ENCODE data around the gene ANKS1B. TPM values are rescaled to one million over a fixed set of nuclear protein-coding genes. Genes with fewer than 3 reads are reported as not detected.

Gene ANKS1B
- total and polyA plus RNA-seq, 2 of the 4 experiments (the other 2 are of a cell fraction) = 0.17 to 0.18 TPM

DNA sequence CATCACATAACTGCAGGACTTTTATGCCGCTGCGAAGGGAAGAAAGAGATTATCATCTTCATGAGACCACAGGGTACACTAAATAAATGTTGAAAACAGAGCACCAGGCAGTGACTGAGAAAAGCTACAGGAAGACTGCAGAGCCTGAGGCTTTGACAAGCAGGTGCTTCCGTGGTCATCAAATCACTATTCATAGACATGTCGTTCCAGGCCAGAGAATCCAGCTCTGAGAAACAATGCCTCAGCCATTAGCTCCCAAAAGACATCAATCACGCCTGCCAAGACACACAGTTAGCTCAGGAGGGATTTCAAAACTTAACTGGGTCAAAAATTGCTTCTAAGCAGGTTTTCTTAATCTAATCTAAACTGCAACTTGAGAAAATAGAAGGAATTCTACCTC lies 384.3 kb downstream of the ANKS1B start:
- Histone ChIP-seq H3K27me3 (ENCODE audit: control insufficient read depth, insufficient read depth, low read length) (no peaks in the 10 kb centered on the region), H3K4me3 (ENCODE audit: insufficient read depth, low read depth, low read length) (no peak overlapping the region), H3K27ac (ENCODE audit: insufficient read depth, low read length) (no peak overlapping the region), H4K8ac (ENCODE audit: low read depth in 2 of 2, low read length in 2 of 2) (no peak overlapping the region), H3K4me2 (ENCODE audit: low read depth, low read length) (no peak overlapping the region), H3K79me1 (ENCODE audit: low read depth in 1 of 2, low read length in 2 of 2) (no peaks in the 10 kb centered on the region), H3K23ac (ENCODE audit: low read depth, low read length) (no peak overlapping the region), H3K9ac (ENCODE audit: low read depth, low read length) (no peak overlapping the region), H4K91ac (ENCODE audit: insufficient read depth, low read depth, low read length) (no peak overlapping the region), H4K5ac (ENCODE audit: low read depth, low read length) (no peak overlapping the region), H2BK5ac (ENCODE audit: low read depth, low read length, poor library complexity, severe bottlenecking) (no peak overlapping the region), H3K4ac (ENCODE audit: low read depth, low read length) (no peak overlapping the region), H2BK120ac (ENCODE audit: low read depth, low read length) (no peak overlapping the region), H3K14ac (replicated peaks; ENCODE audit: low read depth, low read length) (no peak overlapping the region), H2AFZ (replicated peaks; ENCODE audit: low read length, poor library complexity) (no peak overlapping the region), H3K4me1 (ENCODE audit: control insufficient read depth, insufficient read depth, low read length) (no peaks in the 10 kb centered on the region), H3K56ac (ENCODE audit: extremely low read depth, insufficient read depth, low read length) (no peak overlapping the region), H2BK15ac (ENCODE audit: low read depth, low read length) (no peak overlapping the region), H3K9me3 (ENCODE audit: control insufficient read depth, insufficient read depth, low read length) (peaks cover 6% of the 10 kb centered on the region), H2AK5ac (ENCODE audit: low read depth, low read length) (no peak overlapping the region), H2BK20ac (ENCODE audit: low read depth, low read length) (no peak overlapping the region), H3K36me3 (ENCODE audit: control insufficient read depth, insufficient read depth, low read length) (no peaks in the 10 kb centered on the region), H2AK9ac (replicated peaks; ENCODE audit: low read depth, low read length, poor library complexity) (no peak overlapping the region), H3K9me1 (ENCODE audit: insufficient read depth, low read length) (no peaks in the 10 kb centered on the region), H3K18ac (ENCODE audit: low read depth, low read length) (no peak overlapping the region), H4K20me1 (ENCODE audit: insufficient read depth, low read length) (no peaks in the 10 kb centered on the region)
- TF ChIP-seq, protein P1, sequence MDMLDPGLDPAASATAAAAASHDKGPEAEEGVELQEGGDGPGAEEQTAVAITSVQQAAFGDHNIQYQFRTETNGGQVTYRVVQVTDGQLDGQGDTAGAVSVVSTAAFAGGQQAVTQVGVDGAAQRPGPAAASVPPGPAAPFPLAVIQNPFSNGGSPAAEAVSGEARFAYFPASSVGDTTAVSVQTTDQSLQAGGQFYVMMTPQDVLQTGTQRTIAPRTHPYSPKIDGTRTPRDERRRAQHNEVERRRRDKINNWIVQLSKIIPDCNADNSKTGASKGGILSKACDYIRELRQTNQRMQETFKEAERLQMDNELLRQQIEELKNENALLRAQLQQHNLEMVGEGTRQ (IDR thresholded peaks at IDR 0.05; ENCODE audit: low read depth, low read length) = no peak
- TF ChIP-seq CHD1 (IDR thresholded peaks at IDR 0.05; ENCODE audit: low read depth, low read length) = no peak
- TF ChIP-seq FOS (IDR thresholded peaks at IDR 0.05; ENCODE audit: low read depth, low read length) = no peak
- TF ChIP-seq, protein P2, sequence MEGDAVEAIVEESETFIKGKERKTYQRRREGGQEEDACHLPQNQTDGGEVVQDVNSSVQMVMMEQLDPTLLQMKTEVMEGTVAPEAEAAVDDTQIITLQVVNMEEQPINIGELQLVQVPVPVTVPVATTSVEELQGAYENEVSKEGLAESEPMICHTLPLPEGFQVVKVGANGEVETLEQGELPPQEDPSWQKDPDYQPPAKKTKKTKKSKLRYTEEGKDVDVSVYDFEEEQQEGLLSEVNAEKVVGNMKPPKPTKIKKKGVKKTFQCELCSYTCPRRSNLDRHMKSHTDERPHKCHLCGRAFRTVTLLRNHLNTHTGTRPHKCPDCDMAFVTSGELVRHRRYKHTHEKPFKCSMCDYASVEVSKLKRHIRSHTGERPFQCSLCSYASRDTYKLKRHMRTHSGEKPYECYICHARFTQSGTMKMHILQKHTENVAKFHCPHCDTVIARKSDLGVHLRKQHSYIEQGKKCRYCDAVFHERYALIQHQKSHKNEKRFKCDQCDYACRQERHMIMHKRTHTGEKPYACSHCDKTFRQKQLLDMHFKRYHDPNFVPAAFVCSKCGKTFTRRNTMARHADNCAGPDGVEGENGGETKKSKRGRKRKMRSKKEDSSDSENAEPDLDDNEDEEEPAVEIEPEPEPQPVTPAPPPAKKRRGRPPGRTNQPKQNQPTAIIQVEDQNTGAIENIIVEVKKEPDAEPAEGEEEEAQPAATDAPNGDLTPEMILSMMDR (conservative IDR thresholded peaks at IDR 0.05; ENCODE audit: low read depth, low read length) = no peak
- TF ChIP-seq RAD21 (IDR thresholded peaks at IDR 0.05; ENCODE audit: low read length) = no peak
- no peak for TF ChIP-seq MAFK (IDR thresholded peaks at IDR 0.05; ENCODE audit: low read depth, low read length)
- TF ChIP-seq NFE2L2 (IDR thresholded peaks at IDR 0.05; ENCODE audit: low read depth, low read length) = no peak
- TF ChIP-seq MAZ (IDR thresholded peaks at IDR 0.05; ENCODE audit: borderline replicate concordance, low read depth, low read length) = no peak
- TF ChIP-seq POLR2A (IDR thresholded peaks at IDR 0.05; ENCODE audit: low read depth, low read length) = no peak
- TF ChIP-seq, protein P3, sequence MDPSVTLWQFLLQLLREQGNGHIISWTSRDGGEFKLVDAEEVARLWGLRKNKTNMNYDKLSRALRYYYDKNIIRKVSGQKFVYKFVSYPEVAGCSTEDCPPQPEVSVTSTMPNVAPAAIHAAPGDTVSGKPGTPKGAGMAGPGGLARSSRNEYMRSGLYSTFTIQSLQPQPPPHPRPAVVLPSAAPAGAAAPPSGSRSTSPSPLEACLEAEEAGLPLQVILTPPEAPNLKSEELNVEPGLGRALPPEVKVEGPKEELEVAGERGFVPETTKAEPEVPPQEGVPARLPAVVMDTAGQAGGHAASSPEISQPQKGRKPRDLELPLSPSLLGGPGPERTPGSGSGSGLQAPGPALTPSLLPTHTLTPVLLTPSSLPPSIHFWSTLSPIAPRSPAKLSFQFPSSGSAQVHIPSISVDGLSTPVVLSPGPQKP (IDR thresholded peaks at IDR 0.05; ENCODE audit: borderline replicate concordance, low read depth, low read length) = no peak
- no peak for TF ChIP-seq BHLHE40 (IDR thresholded peaks at IDR 0.05; ENCODE audit: low read depth, low read length)
- TF ChIP-seq SMC3 (IDR thresholded peaks at IDR 0.05; ENCODE audit: low read depth, low read length) = no peak
- no peak for TF ChIP-seq CEBPB (IDR thresholded peaks at IDR 0.05; ENCODE audit: low read depth, low read length)
- TF ChIP-seq RCOR1 (IDR thresholded peaks at IDR 0.05; ENCODE audit: insufficient replicate concordance, low read length) = no peak
- TF ChIP-seq MXI1 (IDR thresholded peaks at IDR 0.05; ENCODE audit: borderline replicate concordance, low read depth, low read length) = no peak
- no peak for TF ChIP-seq RFX5 (IDR thresholded peaks at IDR 0.05; ENCODE audit: low read depth, low read length)
- no TSS peak for BruUV-seq (replicated peaks)
- CTCF ChIA-PET = interaction anchor here (1.8 kb wide), 1 partner anchor 12 kb away, joined by 4 read pairs; no protein-coding TSS in a partner anchor
- DNase-seq (no peak), ATAC-seq (ENCODE audit: low read depth) (no peak)
- WGBS, 2 experiments (ENCODE audit: extremely low coverage in 2 of 2, insufficient read length in 1 of 2) = no CpG with 5 or more reads among the region's 5 CpGs
- dilution Hi-C loops (cut with HindIII; ENCODE audit: low sequenced_read_pairs, unreplicated experiment) (no loop called here), intact Hi-C loops (cut with micrococcal nuclease) (no loop called here), in situ Hi-C loops (cut with MboI; ENCODE audit: low sequenced_read_pairs) (no loop called here)
- POLR2A ChIA-PET (ENCODE audit: unreplicated experiment) = no interaction called here

Measured in IMR-90 (cell line).